GM19467 (cell line): Measurements from ENCODE around the gene ZSCAN16.

Experiments used
- ATAC-seq: cut with Tn5 transposase; IDR thresholded peaks from one replicate; pipeline ENCODE4 v1.9.1; 2021; ENCODE audit warnings: mild to moderate bottlenecking, moderate library complexity; ENCODE audit not compliant: unreplicated experiment

ZSCAN16 gene

GRCh38 chr6:28167926-28168325, 43.5 kb downstream of the ZSCAN16 start:
- no peak for ATAC-seq

- no peak for ATAC-seq
Observed at GRCh38 chr6:28171271-28171670, 46.9 kb downstream of the ZSCAN16 start.

- ATAC-seq, result no peak
Observed at GRCh38 chr6:28172006-28172405, 47.6 kb downstream of the ZSCAN16 start.

- ATAC-seq, result no peak
Observed at GRCh38 chr6:28176373-28176772, 52.0 kb downstream of the ZSCAN16 start.
